Activated CD4-positive, alpha-beta T cell treated with anti-CD3 and anti-CD28 coated beads, Interleukin-2, amount 10 ng/mL, durations not matched to agents 7 days and 5 days (primary cell): ENCODE measurements around the gene LEAP2. TPM values are rescaled to one million over a fixed set of nuclear protein-coding genes. Genes with fewer than 3 reads are reported as not detected.

Experiments
- CTCF ChIA-PET: fragments of 350-600 bp; sonication (Branson Sonifier 250); formaldehyde crosslinking; loops from one replicate; lab custom pipeline; 2021; ENCODE audit warnings: antibody characterized with exemption; lab: Charles Lee
- POLR2A ChIA-PET: fragments of 350-600 bp; sonication (Branson Sonifier 250); formaldehyde crosslinking; loops from one replicate; lab custom pipeline; 2021; ENCODE audit warnings: antibody characterized with exemption; lab: Charles Lee
- DNase-seq: peaks from one replicate; pipeline ENCODE4 v3.0.0-alpha.2; 2020
- H3K27ac Mint-ChIP-seq: one replicate; pipeline ENCODE4 v1.8.0; 2021; ENCODE audit warnings: mild to moderate bottlenecking, moderate library complexity, mixed read lengths
- H3K27me3 Mint-ChIP-seq: one replicate; pipeline ENCODE4 v1.8.0; 2021; ENCODE audit warnings: mixed read lengths
- H3K36me3 Mint-ChIP-seq: one replicate; pipeline ENCODE4 v1.8.0; 2021; ENCODE audit warnings: low read depth, mixed read lengths
- H3K4me1 Mint-ChIP-seq: one replicate; pipeline ENCODE4 v1.8.0; 2021; ENCODE audit warnings: mixed read lengths
- H3K4me3 Mint-ChIP-seq: one replicate; pipeline ENCODE4 v1.8.0; 2021; ENCODE audit warnings: mild to moderate bottlenecking, moderate library complexity, mixed read lengths
- H3K9me3 Mint-ChIP-seq: one replicate; pipeline ENCODE4 v1.8.0; 2021; ENCODE audit warnings: mixed read lengths
- total RNA-seq, 2 experiments: library from RNA; stranded (reverse); gene quantifications; one replicate each; pipeline ENCODE4 v1.2.3, GENCODE V29; 2021

The LEAP2 gene
- 1 to 10 TPM; 3.2 to 3.8 TPM for total RNA-seq

GRCh38 chr5:132873119-132873929 is at the start of gene LEAP2:
TSS of gene LEAP2 (plus strand) at chr5:132873668. CDS start at chr5:132873695, 27 bp downstream.
- H3K9me3 Mint-ChIP-seq = no peaks in the 10 kb centered on the region
- H3K4me3 Mint-ChIP-seq = no peak within 1 kb of the TSS
- ChIA-PET POLR2A (no interaction called here), CTCF (interaction anchor here (0.6 to 1.0 kb wide), 3 partner anchors 16 to 89 kb away, joined by 3 to 4 read pairs (median 4); no protein-coding TSS in a partner anchor)
- no peak within 1 kb of the TSS for H3K27ac Mint-ChIP-seq
- peaks cover 5% of the 10 kb centered on the region for H3K4me1 Mint-ChIP-seq
- no peaks in the 10 kb centered on the region for H3K27me3 Mint-ChIP-seq
- DNase-seq = no peak
- peaks cover 33% of the 10 kb centered on the region for H3K36me3 Mint-ChIP-seq

GRCh38 chr5:132824426-132824825 is 49.0 kb upstream of the LEAP2 start:
- H3K36me3 Mint-ChIP-seq = no peaks in the 10 kb centered on the region
- ChIA-PET POLR2A (no interaction called here), CTCF (interaction anchor here (1.5 kb wide), 1 partner anchor 13 kb away, joined by 3 read pairs; no protein-coding TSS in a partner anchor)
- peaks cover 13% of the 10 kb centered on the region for H3K4me1 Mint-ChIP-seq
- peak overlapping the region; percentile 34 for H3K4me3 Mint-ChIP-seq
- DNase-seq = no peak
- peaks cover 69% of the 10 kb centered on the region for H3K27me3 Mint-ChIP-seq
- no peaks in the 10 kb centered on the region for H3K9me3 Mint-ChIP-seq
- no peak overlapping the region for H3K27ac Mint-ChIP-seq

- Mint-ChIP-seq H3K4me1 (peaks cover 9% of the 10 kb centered on the region), H3K4me3 (peak overlapping the region; percentile 34), H3K9me3 (no peaks in the 10 kb centered on the region), H3K27ac (no peak overlapping the region), H3K36me3 (no peaks in the 10 kb centered on the region), H3K27me3 (peaks cover 67% of the 10 kb centered on the region)
- DNase-seq = no peak
- POLR2A ChIA-PET = interaction anchor here (0.8 kb wide), 1 partner anchor 161 kb away, joined by 4 read pairs; no protein-coding TSS in a partner anchor
- CTCF ChIA-PET = interaction anchor here (1.0 to 1.8 kb wide), 4 partner anchors 10 to 14 kb away, joined by 3 to 5 read pairs (median 4); no protein-coding TSS in a partner anchor
Measured at GRCh38 chr5:132825033-132825833, 48.2 kb upstream of the LEAP2 start.

GRCh38 chr5:132825834-132826391 is 47.6 kb upstream of the LEAP2 start:
- peaks cover 66% of the 10 kb centered on the region for H3K27me3 Mint-ChIP-seq
- CTCF ChIA-PET = interaction anchor here (1.0 to 1.8 kb wide), 4 partner anchors 11 to 299 kb away, joined by 4 to 5 read pairs (median 4); no protein-coding TSS in a partner anchor

GRCh38 chr5:132826424-132827082 is 46.9 kb upstream of the LEAP2 start:
- peaks cover 69% of the 10 kb centered on the region for H3K27me3 Mint-ChIP-seq

More at GRCh38 chr5:132825834-132826391, 47.6 kb upstream of the LEAP2 start:
- POLR2A ChIA-PET = no interaction called here
- no peaks in the 10 kb centered on the region for H3K9me3 Mint-ChIP-seq
- H3K27ac Mint-ChIP-seq = no peak overlapping the region
- no peak overlapping the region for H3K4me3 Mint-ChIP-seq
- peaks cover 7% of the 10 kb centered on the region for H3K4me1 Mint-ChIP-seq
- DNase-seq = peak; percentile 24
- H3K36me3 Mint-ChIP-seq = no peaks in the 10 kb centered on the region

GRCh38 chr5:132827943-132828673 is 45.4 kb upstream of the LEAP2 start:
- H3K27ac Mint-ChIP-seq = no peak overlapping the region
- ChIA-PET POLR2A (no interaction called here), CTCF (interaction anchor here (0.5 to 5.9 kb wide), 14 partner anchors 9 to 1295 kb away, joined by 3 to 45 read pairs (median 3); partner anchors contain the start of genes CCNI2 and KIF3A)
- H3K4me1 Mint-ChIP-seq = peaks cover 15% of the 10 kb centered on the region
- H3K4me3 Mint-ChIP-seq = no peak overlapping the region
- DNase-seq = no peak
- peaks cover 69% of the 10 kb centered on the region for H3K27me3 Mint-ChIP-seq
- no peaks in the 10 kb centered on the region for H3K9me3 Mint-ChIP-seq
- no peaks in the 10 kb centered on the region for H3K36me3 Mint-ChIP-seq

More at GRCh38 chr5:132826424-132827082, 46.9 kb upstream of the LEAP2 start:
- Mint-ChIP-seq H3K36me3 (no peaks in the 10 kb centered on the region), H3K27ac (no peak overlapping the region), H3K9me3 (no peaks in the 10 kb centered on the region), H3K4me3 (no peak overlapping the region), H3K4me1 (peaks cover 14% of the 10 kb centered on the region)
- POLR2A ChIA-PET = no interaction called here
- CTCF ChIA-PET = interaction anchor here (1.0 to 5.9 kb wide), 6 partner anchors 7 to 300 kb away, joined by 3 to 45 read pairs (median 4); no protein-coding TSS in a partner anchor
- no peak for DNase-seq

GRCh38 chr5:132828846-132829494 is 44.5 kb upstream of the LEAP2 start:
- Mint-ChIP-seq H3K27me3 (peaks cover 66% of the 10 kb centered on the region), H3K36me3 (no peaks in the 10 kb centered on the region), H3K9me3 (no peaks in the 10 kb centered on the region), H3K4me3 (peak overlapping the region; percentile 51), H3K4me1 (peaks cover 15% of the 10 kb centered on the region), H3K27ac (no peak overlapping the region)
- POLR2A ChIA-PET = no interaction called here
- DNase-seq = no peak
- CTCF ChIA-PET = interaction anchor here (0.7 to 5.9 kb wide), 15 partner anchors 10 to 441 kb away, joined by 3 to 45 read pairs (median 3); partner anchors contain the start of genes CCNI2 and KIF3A

- Mint-ChIP-seq H3K27me3 (peaks cover 58% of the 10 kb centered on the region), H3K36me3 (no peaks in the 10 kb centered on the region), H3K27ac (peak overlapping the region; percentile 80)
Measured at GRCh38 chr5:132829742-132830435, 43.6 kb upstream of the LEAP2 start.

GRCh38 chr5:132830436-132831094 is 42.9 kb upstream of the LEAP2 start, which contains the start of gene SHROOM1:
TSS of gene SHROOM1 (minus strand) at chr5:132830647. CDS start at chr5:132826140, 4,507 bp downstream.
- CTCF ChIA-PET = interaction anchor here (0.9 to 5.9 kb wide), 9 partner anchors 11 to 305 kb away, joined by 3 to 45 read pairs (median 4); no protein-coding TSS in a partner anchor
- H3K4me3 Mint-ChIP-seq = peak within 1 kb of the TSS; percentile 75
- H3K36me3 Mint-ChIP-seq = no peaks in the 10 kb centered on the region
- H3K27ac Mint-ChIP-seq = peak within 1 kb of the TSS; percentile 80
- no peaks in the 10 kb centered on the region for H3K9me3 Mint-ChIP-seq
- POLR2A ChIA-PET = no interaction called here
- H3K27me3 Mint-ChIP-seq = peaks cover 55% of the 10 kb centered on the region
- H3K4me1 Mint-ChIP-seq = peaks cover 15% of the 10 kb centered on the region
- no peak for DNase-seq

More at GRCh38 chr5:132829742-132830435, 43.6 kb upstream of the LEAP2 start:
- CTCF ChIA-PET = interaction anchor here (0.7 to 5.9 kb wide), 15 partner anchors 11 to 326 kb away, joined by 3 to 45 read pairs (median 4); partner anchors contain the start of gene KIF3A
- Mint-ChIP-seq H3K4me3 (peak overlapping the region; percentile 75), H3K4me1 (peaks cover 15% of the 10 kb centered on the region), H3K9me3 (no peaks in the 10 kb centered on the region)
- peak; percentile 66 for DNase-seq
- POLR2A ChIA-PET = no interaction called here
